ENCODE measurements around the gene AKAP12.

- no peak for TF ChIP-seq CTCF (IDR thresholded peaks at IDR 0.05; ENCODE audit: low read length)
- no peak for TF ChIP-seq EZH2 (IDR thresholded peaks at IDR 0.05; ENCODE audit: borderline replicate concordance, low read length)
These were observed 101.9 kb downstream of the AKAP12 start for GRCh38 chr6:151341476-151342195.

All from OCI-LY1 (cell line).